Measurements from ENCODE around the gene LINC00237.

DNA sequence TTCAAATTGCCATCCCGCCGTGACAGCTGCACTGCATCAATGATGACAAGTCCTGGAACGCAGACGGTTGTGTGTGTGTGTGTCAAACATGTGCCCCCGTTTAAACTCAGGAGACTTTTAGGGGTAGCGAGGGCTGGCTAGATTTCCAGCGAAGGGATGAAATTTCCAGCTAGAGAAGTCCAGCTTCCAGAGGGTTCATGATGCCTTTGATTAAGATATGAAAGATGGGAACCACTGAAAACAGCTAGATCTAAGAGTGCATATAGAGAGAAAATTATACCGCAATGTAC, 20.4 kb upstream of the LINC00237 start:
- TF ChIP-seq, protein P1, sequence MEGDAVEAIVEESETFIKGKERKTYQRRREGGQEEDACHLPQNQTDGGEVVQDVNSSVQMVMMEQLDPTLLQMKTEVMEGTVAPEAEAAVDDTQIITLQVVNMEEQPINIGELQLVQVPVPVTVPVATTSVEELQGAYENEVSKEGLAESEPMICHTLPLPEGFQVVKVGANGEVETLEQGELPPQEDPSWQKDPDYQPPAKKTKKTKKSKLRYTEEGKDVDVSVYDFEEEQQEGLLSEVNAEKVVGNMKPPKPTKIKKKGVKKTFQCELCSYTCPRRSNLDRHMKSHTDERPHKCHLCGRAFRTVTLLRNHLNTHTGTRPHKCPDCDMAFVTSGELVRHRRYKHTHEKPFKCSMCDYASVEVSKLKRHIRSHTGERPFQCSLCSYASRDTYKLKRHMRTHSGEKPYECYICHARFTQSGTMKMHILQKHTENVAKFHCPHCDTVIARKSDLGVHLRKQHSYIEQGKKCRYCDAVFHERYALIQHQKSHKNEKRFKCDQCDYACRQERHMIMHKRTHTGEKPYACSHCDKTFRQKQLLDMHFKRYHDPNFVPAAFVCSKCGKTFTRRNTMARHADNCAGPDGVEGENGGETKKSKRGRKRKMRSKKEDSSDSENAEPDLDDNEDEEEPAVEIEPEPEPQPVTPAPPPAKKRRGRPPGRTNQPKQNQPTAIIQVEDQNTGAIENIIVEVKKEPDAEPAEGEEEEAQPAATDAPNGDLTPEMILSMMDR (IDR thresholded peaks at IDR 0.05), result no peak
- TF ChIP-seq POLR2A (IDR thresholded peaks at IDR 0.05), result no peak
